NCI-H510A (cell line): ENCODE data around the gene GPR84.

ENCODE experiments used
- DNase-seq: peaks from one replicate; lab custom pipeline; 2025; lab: John Stamatoyannopoulos, UW

GPR84 gene

DNA sequence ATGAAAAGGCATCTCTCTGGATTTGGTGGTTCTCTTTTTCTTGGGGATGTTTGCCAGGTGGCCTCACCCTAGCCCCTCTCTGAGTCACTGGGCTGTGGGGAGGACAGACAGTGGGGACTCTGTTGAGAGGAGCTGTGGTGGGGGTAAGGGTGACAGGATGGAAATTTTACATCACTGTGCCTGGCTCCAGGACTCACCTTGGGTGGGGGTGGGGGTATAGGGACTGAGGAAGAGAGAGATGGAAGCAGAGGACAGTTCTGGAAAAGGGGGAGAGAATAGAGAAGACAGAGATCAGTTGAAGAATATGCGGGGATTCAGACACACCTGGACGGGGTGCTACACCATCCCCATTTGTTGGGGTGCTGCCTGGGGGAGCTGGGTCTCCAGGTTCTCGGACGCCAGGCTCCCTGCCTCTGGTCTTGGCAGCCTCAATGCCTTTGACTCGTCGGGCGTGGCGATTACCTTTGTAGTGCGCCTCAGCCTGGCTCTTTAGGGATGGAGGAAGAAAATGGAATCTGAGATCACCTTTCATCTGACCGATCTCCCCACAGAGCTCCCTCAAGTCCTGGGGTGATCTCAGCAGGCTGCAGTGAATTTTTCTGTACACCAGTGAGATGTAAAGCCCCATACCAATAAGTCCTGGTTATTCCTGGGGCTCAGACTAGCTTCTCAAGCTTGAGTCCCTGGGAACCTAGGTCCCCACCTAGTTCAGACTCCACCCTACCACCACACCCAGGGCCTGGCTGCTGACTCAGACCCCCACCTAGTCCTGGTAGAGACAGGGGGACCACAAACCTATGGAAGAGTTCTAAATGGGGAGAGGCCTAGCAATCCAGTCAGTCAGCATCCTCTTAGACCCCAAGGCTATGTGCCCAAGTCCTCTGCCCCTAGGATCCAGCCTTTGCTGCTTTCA is 9.6 kb upstream of the GPR84 start:
- DNase-seq = no peak

DNA sequence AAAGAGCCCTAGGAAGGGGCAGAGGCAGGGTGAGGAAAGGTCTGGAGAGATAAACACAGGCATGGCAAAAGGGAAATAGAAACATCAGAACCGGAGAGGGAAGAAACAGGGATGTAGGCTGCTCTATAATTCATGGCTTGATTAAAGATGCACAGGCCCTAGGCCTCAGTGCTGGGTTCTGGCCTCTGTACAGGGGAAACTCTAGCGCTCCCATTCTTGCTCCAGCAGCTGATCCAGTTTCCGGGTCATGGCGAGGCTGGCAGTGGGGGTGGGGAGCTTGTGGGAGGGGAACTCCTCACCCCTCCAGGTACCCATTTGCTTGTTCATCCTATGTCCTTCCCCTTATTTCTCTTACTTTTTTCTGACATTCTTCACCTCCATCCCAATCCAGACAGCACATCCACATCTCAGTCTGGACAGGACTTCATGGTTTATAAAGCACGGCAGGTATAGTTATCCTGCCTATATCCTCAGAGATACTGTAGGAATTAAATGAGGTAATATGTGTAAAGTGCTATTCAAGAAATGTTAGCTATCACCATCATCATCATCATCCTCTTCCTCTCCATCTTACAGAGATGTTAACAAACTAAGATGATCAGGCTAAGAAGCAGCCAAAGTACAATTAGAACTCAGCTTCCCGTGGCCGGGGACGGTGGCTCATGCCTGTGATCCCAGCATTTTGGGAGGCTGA is 8.0 kb upstream of the GPR84 start:
- DNase-seq = no peak

DNA sequence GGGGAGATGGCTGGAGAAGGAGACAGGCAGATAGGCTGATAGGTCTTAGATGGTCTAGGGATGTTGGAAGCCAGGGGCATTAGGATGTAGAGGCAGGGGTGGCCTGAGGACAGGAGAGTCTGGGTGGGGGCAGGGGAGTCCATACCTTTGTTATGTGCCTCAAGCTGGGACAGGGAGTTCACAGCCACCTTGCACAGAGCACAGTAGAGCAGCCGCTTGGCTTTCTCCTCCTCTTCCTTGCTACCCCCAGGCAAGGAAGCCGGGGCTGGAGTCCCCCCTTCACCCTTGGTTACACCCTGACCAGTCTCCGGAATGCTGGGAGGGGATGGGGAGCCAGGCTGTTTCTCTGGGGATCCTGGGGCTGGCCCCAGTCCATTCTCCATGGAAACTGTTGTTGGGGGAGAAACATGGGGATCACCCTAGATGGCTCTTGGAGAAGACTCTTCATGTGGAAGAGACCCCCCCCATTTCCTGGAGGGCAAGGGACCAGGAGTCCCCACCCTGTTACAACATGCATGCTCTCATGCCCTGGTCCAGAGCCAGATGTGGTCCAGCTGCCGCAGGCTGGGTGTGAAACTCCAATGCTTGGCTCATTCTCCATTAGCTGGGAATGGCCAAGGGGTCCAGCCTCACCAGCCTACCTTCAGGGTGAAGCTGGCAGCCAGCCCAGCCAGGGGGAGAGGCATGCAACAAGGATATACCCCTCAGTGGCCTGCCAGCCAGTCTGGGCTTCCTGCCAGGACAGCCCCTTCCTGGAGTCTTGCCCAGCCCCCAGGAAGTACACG is 7.2 kb upstream of the GPR84 start:
- DNase-seq = peak; percentile 45

DNA sequence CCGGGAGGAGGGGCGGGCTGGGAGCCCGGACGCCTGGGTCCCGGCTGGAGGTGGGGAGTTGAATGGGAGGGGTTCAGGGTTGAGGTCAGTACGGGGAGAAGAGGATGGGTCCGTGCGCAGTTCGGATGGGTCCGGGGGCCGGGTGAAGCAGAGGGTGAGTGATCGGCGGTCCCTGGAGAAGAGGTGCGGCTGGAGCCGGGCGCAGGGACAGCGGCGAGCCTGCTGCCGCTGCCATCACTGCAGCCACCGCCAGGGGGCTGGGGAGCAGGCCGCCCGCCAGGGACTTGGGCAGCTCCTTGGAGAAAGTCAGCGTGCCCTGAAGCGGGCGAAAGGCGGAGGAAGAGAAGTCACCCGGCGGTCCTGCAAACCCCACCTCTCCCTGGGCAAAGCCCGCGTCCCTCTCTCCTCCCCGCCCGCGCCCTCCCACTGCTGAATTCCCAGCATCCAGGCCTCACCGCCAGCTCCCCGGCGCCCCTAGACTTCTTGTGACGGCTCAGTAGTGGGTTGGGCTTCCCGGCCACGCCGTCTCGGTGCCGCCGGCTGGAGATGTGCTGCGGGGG is 6.0 kb upstream of the GPR84 start:
- DNase-seq = no peak

DNA sequence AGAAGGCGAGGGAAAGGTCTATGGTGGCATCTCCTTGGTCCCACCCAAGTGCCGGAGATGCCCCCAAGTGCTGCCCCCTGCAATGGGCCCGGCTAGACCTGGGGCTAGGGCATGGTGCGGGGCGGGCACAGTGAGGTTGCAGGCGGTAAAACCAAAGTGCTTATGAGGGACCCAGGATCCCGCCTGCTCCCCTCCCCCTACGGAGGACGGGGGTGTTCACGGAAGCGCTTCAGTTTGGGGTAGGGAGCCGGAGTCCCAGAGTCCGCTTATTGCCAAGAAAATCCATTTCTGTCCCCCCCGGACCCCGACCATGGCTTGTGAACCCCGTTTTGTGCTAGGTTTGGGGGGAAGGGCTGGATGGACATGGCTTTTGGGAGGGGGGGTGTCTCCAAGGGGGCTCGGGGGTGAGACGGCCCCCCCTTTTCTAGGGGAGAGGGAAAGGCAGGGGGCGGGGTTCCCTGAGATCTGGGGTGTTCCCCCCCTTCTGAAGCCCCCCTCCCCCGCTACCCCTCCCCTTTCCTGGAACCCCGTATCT is 5.4 kb upstream of the GPR84 start:
- no peak for DNase-seq

DNA sequence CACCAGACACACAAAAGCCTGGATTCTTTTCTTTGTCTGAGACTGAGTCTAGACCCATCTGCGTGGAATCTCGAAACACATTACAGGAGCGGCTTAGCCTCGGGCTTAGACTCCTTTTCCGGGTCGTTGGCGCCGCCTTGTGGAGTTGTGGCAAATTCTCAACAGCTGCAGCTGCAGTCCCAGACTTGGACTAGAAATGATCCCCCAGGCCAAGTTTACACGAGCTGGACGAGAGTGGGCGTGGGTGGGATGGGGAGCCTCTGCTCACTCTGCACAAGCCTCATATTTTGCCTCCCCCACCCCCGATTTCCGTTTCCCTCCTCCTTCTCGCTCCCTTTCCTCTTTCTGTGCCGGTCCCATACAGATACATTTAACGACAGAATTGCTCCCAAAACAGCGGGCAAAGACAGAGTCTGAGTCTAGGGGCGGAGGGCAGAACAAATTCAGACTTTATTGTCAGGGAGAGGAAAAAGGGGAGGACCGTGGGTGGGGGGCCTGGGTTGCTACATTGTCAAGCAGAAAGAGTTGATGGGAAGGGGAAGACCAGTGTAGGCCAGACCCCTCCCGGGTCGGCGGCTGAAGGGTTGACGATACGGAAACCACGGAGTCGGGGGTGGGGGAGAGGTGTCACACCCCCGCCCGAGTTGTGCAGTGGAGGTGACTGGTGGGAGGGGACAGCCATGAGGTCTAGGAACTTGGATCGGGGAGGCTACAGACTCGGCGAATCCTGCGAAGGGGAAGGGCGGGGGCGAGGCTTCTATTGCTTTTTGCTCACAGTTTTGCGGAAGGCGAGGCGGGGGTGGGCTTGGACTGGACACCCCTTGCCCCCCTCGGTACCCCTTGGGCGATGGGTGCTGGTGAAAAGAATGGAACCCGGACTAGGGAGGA is 4.7 kb upstream of the GPR84 start:
- peak; percentile 49 for DNase-seq

DNA sequence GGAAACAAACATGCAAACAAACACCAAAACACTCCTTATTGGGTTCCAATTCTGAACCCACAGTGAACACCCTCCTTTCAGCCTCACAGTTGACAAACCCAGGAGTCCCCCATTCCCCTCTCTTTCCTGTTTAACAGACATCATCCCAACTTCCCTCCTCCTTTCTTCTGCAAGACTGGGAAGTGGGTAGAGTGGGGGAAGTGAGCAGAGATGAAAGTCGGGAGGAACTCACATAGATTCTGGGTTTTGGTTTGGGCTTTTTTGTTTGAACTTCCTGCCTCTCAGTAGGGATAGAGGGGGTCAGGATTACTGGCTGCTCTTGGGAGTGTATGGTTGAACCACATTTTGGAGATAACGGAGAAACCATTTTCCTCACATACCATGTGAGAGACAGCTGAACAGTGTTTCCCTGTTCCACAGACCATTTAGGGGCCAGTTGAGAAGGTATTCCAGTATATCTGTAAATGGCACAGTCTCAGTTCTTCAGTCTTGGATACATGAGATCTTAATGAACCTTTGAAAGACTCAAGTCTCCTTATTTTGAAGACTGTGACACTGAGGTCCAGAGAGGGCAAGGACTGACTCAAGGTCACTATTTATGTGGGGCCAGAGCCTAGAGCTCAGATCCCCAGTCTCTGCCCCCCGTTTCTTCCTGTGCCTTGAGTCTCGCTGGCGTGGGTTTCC is 3.9 kb upstream of the GPR84 start:
- DNase-seq = no peak

DNA sequence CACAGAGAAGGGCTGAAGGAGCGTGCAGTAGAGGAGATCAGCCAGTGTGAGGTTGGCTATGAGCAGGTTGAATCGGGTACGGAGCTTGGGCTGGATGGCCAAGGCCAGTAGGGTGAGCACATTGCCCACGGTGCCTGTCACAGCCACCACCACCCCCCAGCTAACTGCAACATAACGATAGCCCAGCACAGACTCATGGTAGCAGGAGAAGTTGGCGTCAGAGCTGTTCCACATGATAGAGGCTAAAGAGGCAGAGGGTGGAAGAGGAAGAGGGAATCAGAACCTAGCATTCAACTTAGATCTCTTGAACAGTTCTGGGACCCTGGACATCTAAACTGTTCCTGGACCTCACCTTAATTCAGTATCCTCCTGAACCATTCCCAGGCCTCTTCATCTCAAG is 668 bp downstream of the GPR84 start:
- no peak for DNase-seq

DNA sequence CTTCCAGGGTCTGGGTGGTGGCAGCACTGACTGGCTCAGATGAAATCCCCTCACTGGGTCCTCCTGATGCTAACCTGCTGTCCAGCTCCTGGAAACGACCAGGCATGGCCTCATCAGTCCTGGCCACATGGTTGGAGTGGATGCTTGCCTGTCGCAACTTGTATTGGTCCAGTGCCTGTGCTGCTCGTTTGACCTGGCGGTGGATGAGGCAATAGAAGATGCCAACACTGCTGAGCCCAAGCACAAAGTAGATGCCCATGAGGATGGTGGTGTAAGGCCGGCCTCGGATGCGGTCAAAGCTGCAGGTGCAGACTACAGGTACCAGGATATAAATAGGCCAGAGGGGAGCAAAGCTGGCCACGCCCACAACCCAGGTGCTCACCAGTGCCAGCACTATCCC is 1.2 kb downstream of the GPR84 start:
- no peak for DNase-seq

DNA sequence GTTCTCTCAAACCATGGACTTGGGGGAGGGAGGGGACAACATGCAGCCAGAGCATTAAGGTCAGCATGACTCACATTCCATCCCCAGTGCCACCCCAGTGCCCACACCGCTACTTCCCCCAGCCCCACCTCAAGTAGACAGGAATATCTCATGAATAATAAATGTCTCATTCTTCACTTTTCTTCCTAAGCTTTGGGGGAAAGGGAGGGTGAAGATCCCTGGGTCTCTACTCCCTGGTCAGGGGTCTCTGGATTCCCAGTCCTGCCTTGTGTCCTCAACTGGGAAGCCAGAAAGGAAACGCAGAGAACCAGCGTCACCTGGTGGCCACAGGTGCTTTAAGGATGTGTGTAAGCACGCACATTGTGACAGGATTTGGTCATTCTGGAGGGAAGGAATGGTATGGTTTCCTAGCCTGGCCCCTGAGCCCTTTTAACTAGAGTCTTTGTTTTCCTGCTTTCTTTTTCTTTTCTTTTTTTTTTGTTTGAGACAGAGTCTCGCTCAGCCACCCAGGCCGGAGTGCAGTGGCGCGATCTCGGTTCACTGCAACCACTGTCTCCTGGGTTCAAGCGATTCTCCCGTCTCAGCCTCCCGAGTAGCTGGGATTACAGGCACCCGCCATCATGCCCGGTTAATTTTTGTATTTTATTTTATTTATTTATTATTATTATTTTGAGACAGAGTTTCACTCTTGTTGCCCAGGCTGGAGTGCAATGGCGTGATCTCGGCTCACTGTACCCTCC is 3.4 kb downstream of the GPR84 start:
- peak; percentile 50 for DNase-seq

DNA sequence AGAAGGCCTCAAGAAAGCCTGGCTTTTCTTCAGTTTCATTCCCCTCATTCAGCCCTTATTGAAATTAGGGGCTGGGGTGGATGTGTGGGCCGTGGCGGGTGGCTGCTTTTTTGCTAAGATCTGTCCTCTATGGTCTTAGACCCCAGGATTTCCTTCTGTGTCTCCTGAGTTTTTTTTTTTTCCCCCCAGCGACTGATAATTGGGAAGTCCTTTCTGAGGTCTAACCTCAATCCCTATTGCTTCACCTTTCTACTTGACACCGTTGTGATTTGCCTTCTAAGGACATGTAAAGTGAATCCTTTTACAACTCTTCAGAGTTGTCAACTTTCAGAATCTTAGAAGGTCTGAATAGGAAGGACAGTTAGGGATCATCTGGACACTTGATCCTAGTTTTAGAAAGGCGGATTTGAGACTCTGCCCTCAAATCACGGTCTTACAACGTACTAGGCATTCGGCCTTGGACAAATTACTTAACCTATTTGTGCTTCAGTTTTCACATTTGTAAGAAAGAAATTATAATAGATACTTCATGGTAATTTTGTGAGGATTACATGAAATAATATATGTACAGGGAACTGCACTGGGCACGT is 4.4 kb downstream of the GPR84 start:
- DNase-seq = no peak

DNA sequence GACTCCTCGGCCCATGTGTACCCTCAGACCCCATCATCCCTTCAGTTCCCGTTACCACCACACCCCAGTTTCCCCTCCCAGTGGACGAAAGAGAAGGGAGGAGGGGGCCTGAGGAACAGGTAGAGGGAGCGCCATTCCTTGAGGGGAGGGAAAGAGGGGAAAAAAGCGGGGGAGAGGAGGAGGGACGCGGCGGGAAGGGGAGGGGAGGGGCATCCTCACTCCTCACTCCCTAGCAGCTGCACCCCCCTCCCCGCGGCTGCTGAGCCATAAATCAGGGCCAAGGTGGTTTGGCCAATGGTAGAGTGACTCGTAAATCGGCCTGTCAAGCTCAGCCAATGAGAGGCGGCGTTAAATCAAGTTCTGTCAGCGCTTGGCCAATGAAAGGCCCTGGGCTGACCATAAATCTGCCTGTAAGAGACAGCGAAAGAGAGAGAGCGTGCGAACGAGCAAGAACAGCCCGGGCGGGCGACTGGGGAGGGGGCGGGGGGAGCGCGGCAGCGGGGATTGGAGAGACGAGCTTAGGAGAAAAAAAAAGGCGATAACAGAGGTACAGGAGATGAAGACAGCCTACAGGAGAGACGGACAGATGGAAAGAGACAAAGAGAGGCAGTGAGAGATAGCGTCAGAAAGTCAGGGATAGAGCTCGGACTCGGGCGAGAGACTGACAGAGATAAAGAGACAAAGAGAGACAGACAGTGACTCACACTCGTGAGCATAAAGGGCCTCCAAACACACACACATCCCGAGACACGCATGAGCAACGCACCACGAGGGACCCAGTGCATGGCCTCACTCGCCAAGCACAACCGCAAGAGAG is 5.1 kb downstream of the GPR84 start:
- peak; percentile 99 for DNase-seq

DNA sequence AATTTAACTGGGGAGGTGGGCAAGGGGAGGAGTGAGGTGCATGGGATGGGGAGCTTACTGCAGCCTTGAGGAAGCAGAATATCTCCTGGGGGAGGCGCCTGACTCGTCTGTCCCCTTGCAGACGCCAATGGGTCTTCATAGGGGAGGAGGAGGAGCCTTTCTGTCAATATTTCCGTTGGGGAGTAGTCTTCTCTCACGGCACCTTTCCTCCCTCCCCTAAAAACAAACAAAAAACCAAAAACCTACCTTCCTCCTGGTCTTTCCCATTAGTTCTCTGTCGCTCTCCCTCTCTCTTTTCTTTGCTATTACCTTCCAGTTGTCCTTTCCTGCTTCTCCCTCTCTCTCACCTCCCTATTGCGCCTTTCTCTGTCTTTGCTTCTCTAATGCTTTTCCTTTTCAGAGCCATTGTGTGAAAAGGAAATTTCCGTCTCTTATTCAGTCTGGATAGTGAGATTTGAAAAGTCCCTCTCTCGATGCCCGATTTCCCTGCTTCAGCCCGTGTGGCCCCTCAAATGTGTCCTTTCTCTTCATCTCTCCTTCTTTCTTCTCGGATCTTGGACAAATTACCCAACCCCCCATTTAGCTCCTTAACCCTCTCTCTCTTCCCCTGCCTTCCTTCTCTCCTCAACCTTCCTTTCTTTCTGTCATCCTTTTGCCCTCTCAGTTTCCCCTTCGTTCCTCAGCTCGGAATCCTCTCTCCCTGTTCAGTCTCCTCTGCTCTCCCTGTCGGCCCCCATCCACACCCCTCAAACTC is 5.9 kb downstream of the GPR84 start:
- DNase-seq = no peak

DNA sequence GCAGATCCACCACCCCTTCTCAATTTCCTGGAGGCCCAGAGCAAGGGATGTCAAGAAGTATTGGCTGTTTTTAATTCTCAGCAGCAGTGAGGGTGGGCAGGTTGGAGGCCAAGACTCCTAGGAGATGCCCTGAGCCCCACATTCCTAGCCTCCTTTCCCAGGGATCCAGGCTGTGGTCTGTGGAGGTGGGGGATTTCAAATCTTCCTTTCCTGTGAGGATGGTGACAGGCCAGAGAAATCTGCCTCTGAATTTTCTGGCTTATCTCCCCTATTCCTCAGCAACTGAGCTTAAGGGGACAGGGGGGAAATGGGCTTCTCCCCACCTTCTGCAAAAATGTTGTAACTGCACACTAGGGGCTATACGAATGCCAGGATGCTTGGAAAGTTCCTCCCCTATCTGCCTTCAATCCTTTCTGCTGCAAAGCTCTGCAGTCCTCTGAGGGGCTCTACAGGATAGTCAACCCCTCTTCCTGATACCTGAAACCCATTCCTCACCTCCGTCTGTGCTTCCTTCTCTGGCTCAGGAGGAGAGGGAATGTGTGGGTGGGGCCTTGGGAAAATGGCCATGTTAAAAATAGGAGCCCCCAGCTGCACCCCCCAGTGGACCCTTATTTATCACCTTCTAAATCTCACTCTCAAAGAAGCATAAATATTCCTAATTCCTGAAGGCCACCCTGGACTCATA is 6.6 kb downstream of the GPR84 start:
- no peak for DNase-seq

DNA sequence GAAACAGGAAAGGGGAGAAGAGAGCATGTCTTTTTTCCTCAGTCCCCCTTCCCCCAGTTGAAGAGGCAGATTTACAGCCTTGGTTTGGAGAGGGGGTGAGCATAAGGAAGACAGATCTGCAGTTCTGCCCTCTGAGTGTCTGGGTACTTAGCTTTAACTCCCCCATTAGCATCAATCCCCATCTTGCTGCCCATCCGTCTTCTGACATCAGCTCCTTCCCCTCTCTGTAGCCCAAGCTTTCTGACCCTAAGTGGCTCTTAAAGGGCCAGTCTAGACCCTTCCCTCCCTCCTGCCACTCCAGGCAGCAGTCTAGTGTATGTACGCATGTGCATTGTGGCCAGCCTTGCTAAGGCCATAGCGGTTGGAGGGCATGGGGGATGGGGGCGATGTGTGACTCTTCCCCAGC is 7.3 kb downstream of the GPR84 start:
- no peak for DNase-seq

DNA sequence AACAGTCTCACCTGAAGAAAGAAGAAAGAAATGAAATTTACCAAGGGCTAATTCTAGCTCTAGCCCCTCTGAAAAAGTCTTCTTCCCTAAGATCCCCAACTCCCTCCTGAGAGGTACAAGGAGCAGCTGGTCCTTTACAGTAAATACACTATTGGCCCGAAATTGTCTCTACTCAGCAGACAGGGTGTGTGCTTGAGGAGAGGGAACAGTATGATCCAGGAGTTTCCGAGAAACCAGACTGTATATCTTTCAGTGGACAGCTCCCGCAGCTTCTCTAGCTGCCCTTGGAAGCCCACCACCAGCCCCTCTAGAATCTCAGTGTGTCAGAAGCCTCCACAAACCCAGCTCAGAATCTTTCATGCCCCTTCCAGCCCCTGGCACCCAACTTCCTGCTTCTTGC is 8.1 kb downstream of the GPR84 start:
- DNase-seq = no peak
